Neural cell (in vitro differentiated cells): Measurements from ENCODE around the gene ZNF680.

Experiments
- EP300 ChIP-seq: fragments of 450-650 bp; conservative IDR thresholded peaks from 2 replicates; pipeline ENCODE4 v1.6.1; 2014; ENCODE audit warnings: antibody characterized with exemption, mild to moderate bottlenecking, moderate library complexity; ENCODE audit not compliant: poor library complexity, severe bottlenecking
- RAD21 ChIP-seq: fragments of 450-650 bp; conservative IDR thresholded peaks from 2 replicates; pipeline ENCODE4 v1.6.1; 2014; ENCODE audit warnings: antibody characterized with exemption, mild to moderate bottlenecking, moderate library complexity
- TAF1 ChIP-seq: IDR thresholded peaks from 2 replicates; pipeline ENCODE4 v1.6.1; 2012; ENCODE audit warnings: low read depth
- TF ChIP-seq, protein P1 (sequence below): fragments of 450-650 bp; IDR thresholded peaks from 2 replicates; pipeline ENCODE4 v1.5.1; 2014; ENCODE audit warnings: antibody characterized with exemption, mild to moderate bottlenecking, moderate library complexity; ENCODE audit not compliant: poor library complexity, severe bottlenecking

DNA sequence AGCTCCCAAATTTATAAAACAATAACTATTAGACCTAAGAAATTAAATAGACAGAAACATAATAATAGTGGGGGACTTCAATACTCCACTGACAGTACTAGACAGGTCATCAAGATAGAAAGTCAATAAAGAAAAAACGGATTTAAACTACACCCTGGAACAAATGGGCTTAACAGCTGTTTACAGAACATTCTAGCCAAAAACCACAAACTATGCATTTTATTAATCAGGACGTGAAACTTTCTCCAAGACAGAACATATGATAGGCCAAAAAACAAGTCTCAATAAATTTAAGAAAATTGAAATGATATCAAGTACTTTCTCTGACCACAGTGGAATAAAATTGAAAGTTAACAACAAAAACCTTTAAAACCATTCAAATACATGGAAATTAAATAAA is 46.4 kb downstream of the ZNF680 start:
- TF ChIP-seq, protein P1, sequence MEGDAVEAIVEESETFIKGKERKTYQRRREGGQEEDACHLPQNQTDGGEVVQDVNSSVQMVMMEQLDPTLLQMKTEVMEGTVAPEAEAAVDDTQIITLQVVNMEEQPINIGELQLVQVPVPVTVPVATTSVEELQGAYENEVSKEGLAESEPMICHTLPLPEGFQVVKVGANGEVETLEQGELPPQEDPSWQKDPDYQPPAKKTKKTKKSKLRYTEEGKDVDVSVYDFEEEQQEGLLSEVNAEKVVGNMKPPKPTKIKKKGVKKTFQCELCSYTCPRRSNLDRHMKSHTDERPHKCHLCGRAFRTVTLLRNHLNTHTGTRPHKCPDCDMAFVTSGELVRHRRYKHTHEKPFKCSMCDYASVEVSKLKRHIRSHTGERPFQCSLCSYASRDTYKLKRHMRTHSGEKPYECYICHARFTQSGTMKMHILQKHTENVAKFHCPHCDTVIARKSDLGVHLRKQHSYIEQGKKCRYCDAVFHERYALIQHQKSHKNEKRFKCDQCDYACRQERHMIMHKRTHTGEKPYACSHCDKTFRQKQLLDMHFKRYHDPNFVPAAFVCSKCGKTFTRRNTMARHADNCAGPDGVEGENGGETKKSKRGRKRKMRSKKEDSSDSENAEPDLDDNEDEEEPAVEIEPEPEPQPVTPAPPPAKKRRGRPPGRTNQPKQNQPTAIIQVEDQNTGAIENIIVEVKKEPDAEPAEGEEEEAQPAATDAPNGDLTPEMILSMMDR, result no peak
- TF ChIP-seq TAF1 (no peak), EP300 (no peak), RAD21 (no peak)
